Activated CD8-positive, alpha-beta memory T cell treated with anti-CD3 and anti-CD28 coated beads, Interleukin-2, amount 50 U/mL, for 4 hours (primary cell): ENCODE results near the gene GADD45A.
A peak's percentile ranks its signal among the peaks of the same experiment; 100 is the strongest.
"Not testable (repeated sequence)": the region's sequence is repeated elsewhere in the genome, so short reads cannot be mapped to it uniquely, and the experiment has no call there.

Source experiments
- DNase-seq: peaks from one replicate; pipeline ENCODE4 v3.0.0-alpha.2; 2020

Gene GADD45A

DNA sequence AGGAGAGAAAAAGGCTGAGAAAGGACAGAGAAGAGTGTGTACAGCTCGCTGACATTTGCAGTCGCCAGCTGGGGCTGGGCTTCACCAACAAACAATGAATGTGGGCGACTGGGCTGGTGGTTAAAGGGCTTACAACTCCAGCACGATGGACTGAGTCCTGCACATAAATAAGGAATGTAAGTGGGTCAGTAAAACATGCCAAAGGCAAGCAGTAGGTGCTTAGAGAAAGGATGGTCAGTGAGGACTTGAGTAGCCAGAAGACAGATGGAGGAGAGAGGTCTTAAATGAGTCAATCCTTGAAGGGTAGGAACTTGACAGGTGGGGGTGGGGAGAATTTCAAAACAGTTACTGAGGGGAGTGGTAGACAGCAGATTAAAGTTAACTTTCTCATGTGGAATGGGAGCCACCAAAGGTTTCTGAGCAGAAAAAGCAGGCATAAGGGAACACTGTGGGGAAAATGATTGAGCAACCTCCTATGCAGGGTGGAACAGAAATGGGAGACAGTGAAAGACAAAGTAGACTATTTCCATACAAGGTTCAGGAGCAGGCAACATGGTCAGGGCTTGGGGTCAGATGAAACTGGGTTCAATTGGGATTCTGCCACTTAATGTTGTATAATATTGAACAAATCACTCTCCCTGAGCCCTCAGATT, 37.4 kb downstream of the GADD45A start:
- no peak for DNase-seq

DNA sequence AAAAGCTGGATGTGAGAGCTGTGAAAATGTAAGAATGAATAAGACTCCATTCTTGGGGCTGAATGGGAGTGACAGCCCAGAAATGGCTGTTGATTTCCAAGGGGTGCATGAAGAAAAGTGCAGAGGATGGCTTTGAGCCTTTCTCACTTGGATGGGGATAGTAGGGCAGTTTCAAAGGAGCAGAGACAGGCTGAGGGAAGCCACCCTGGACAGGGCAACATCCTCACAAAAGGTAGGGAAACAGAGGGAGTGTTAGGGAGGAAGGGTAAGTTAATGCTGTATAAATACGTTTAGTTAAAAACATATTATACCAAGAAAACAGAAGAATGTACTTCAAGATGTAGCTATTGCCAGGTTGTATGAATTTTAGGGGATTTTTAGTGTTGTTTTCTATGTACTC, 38.1 kb downstream of the GADD45A start:
- no peak for DNase-seq

GRCh38 chr1:67723620-67724019, 38.6 kb downstream of the GADD45A start:
- DNase-seq = no peak

GRCh38 chr1:67724928-67725560, 40.0 kb downstream of the GADD45A start:
- DNase-seq = no peak

DNA sequence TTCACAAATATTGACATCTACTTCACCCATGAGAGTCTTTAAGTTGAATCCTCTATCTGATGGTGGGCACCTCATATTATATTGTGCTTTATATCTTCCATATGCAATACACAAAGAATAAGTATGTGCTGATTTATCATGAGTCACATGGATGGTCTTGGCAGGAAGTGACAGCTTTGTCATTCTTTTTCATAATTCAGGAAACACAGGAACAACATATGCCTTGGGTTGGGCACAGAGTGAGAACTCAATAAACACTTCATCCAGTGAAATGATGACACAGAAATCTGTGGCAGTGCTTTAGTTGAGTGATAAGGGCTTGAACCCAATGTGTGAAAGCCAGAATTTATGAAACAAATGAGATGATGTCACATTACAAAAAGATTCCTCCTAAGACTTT, 41.2 kb downstream of the GADD45A start:
- DNase-seq = no peak

GRCh38 chr1:67729872-67730271, 44.9 kb downstream of the GADD45A start:
- no peak for DNase-seq

DNA sequence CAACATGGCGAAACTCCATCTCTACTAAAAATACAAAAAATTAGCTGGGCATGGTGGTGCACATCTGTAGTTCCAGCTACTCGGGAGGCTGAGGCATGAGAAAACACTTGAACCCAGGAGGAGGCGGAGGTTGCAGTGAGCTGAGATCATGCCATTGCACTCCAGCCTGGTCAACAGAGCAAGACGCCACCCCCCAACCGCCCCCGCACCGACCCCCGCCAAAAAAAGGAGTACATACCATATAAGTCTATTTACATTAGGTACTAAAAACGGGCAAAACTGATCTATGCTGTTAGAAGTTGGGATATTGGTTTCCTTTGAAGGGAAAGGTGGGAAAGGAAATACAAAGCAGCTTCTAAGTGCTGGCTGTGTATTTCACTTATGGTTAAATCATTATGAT, 45.3 kb downstream of the GADD45A start:
- DNase-seq = not testable (repeated sequence)

- no peak for DNase-seq
Measured at GRCh38 chr1:67731322-67731721, 46.3 kb downstream of the GADD45A start.

GRCh38 chr1:67732750-67733151, 47.8 kb downstream of the GADD45A start:
- no peak for DNase-seq

DNA sequence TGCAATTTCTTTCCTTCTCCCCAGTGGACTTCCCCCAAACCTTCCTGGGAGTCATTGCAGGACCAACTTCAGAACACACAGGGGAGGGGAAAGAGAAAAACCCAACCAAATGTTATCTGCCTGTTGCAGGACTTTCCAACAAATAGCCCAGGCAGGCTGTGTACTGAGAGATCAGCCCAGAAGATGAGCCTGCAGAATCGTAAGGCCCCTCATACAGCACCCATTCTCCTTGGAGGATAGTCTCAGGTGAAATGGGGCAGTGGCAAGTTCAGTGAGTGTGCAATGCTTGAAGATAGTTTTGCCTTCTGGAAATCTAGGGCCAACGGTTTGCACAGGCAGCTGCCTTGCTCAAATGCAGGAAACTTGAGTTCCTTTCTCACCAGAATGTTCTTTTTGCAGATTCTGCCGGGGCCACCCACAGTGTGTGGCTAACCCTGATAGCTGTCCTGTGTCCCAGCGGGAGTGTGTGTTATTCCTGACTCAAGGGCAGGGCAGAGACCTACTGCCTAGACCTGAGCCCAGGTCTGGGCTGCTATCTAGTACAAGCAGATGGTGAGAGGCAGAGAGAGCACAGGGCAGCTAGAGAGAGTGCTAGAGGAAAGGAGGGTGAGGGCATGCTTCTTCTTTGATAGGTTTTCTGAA, 48.8 kb downstream of the GADD45A start:
- no peak for DNase-seq

- no peak for DNase-seq
Measured at GRCh38 chr1:67734323-67734690, 49.3 kb downstream of the GADD45A start.

- DNase-seq = no peak
Measured at GRCh38 chr1:67735206-67735605, 50.2 kb downstream of the GADD45A start.

DNA sequence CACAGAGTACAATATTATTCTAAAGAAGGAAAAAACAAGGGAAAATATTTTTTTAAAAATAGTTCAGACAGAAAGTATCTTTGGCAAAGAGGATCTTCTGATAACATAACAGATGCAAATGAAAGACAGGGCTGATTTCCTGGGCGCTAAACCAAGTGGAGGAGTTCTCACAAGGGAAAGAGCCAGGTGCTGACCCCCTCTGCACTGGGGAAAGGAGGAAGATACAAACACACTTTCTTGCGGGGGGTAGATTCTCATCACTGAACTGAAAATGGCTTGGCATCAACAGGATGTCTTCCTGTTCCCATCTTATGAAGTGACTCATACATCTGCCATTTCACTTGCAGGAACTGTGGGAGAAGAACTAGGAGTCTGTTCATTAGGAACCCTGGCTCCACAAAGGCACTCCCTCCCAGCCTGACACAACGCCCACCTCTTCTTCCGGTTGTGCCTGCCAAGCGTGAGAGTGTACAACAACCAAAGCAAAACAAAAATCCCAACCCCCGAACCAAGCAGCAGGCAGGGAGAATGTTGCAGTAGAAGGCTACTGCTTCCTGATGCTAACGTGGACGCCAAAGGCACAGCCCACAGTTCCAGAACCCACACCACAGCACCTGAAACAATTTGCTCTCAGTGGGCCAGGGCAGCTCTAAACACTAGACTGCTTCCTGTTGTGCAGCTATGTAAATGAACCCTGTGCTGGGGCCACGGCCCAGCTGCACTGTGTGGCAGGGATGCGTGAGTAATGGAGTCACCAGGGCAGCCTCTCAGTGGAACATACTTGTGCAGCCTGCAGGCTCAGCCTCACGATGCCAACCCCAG, 51.0 kb downstream of the GADD45A start:
- peak; percentile 16 for DNase-seq

DNA sequence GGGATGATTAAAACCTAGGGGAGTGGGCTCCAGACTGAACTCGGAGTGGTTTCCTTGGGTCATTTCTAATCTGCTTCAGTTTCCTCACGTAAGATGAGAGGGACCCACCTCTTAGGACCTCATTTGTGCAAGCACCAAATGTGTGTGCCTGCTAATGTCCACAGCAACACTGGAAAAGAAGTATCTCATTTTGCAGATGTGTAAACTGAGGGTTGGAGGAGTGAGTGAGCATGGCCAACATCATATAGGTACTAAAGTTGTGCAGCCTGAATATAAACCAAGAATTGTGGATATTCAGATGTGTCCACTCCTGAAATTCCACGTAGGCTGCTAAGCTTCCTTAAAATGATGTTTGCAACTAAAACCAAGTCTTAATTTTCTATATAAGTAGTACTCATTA, 51.7 kb downstream of the GADD45A start:
- DNase-seq = no peak

DNA sequence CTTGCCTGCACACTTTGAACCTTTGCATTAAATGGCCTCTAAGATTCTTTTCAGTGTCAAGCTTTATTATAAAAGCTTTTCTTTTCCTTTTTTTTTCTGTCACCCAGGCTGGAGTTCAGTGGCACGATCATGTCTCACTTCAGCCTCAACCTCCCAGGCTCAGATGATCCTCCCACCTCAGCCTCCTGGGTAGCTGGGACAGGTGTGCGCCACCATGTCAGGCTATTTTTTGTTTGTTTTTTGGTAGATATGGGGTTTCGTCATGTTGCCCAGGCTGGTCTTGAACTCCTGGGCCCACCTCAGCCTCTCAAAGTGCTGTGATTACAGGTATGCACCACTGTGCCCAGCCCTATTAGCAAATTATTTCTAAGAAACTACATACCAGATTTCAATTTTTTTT, 52.9 kb downstream of the GADD45A start:
- DNase-seq = no peak
